GM12865 (cell line): ENCODE data around the gene PEX7.

Source experiments
- DNase-seq: peaks from one replicate; pipeline ENCODE4 v3.0.0; 2010; ENCODE audit warnings: low read depth
- H3K4me3 ChIP-seq: 2 replicates; pipeline ENCODE4 v1.5.1; 2011; ENCODE audit warnings: mild to moderate bottlenecking, low read depth, low read length, control low read depth
- CTCF ChIP-seq: IDR thresholded peaks from 2 replicates; pipeline ENCODE4 v1.5.1; 2011; ENCODE audit warnings: low read length, control low read depth, low read depth, inconsistent platforms; ENCODE audit not compliant: insufficient read depth; ENCODE audit errors: missing control alignments

The PEX7 gene

GRCh38 chr6:136790411-136791295, 31.7 kb upstream of the PEX7 start:
- TF ChIP-seq CTCF = no peak
- peak overlapping the region; percentile 97 for H3K4me3 ChIP-seq
- no peak for DNase-seq

GRCh38 chr6:136791296-136792094, 30.9 kb upstream of the PEX7 start:
- H3K4me3 ChIP-seq = peak overlapping the region; percentile 97
- TF ChIP-seq CTCF = no peak
- peak; percentile 93 for DNase-seq

GRCh38 chr6:136792095-136792409, 30.3 kb upstream of the PEX7 start:
- TF ChIP-seq CTCF = no peak
- DNase-seq = no peak
- H3K4me3 ChIP-seq = peak overlapping the region; percentile 97

GRCh38 chr6:136792410-136793262, 29.8 kb upstream of the PEX7 start, which contains the start of gene MAP3K5:
Gene MAP3K5 (minus strand): TSS chr6:136792477. CDS start chr6:136792157, 320 bp downstream.
- peak; percentile 96 for DNase-seq
- TF ChIP-seq CTCF = peak; percentile 88
- peak within 1 kb of the TSS; percentile 97 for H3K4me3 ChIP-seq

GRCh38 chr6:136793363-136793762, 29.0 kb upstream of the PEX7 start:
- no peak for TF ChIP-seq CTCF
- peak overlapping the region; percentile 97 for H3K4me3 ChIP-seq
- DNase-seq = peak; percentile 77

- no peak overlapping the region for H3K4me3 ChIP-seq
- TF ChIP-seq CTCF = no peak
- no peak for DNase-seq
Observed at GRCh38 chr6:136795386-136795785, 27.0 kb upstream of the PEX7 start.
